IPS-15b (cell line): ENCODE measurements around the gene ALG10.
"Not testable (repeated sequence)": the region's sequence is repeated elsewhere in the genome, so short reads cannot be mapped to it uniquely, and the experiment has no call there.

Experiments used
- H3K27me3 ChIP-seq: one replicate; pipeline ENCODE4 v1.6.1; 2013; ENCODE audit warnings: low read length; ENCODE audit not compliant: control insufficient read depth, insufficient read depth
- H3K36me3 ChIP-seq: one replicate; pipeline ENCODE4 v1.6.1; 2013; ENCODE audit warnings: low read length; ENCODE audit not compliant: control insufficient read depth, insufficient read depth
- H3K4me1 ChIP-seq: one replicate; pipeline ENCODE4 v1.6.1; 2013; ENCODE audit warnings: mild to moderate bottlenecking, low read length; ENCODE audit not compliant: control insufficient read depth, insufficient read depth
- H3K4me3 ChIP-seq: one replicate; pipeline ENCODE4 v1.5.1; 2013; ENCODE audit warnings: low read depth, low read length
- H3K9ac ChIP-seq: one replicate; pipeline ENCODE4 v1.6.1; 2013; ENCODE audit warnings: low read depth, mild to moderate bottlenecking, low read length
- H3K9me3 ChIP-seq: one replicate; pipeline ENCODE4 v1.6.1; 2013; ENCODE audit warnings: mild to moderate bottlenecking, low read length; ENCODE audit not compliant: control insufficient read depth, insufficient read depth

The ALG10 gene

DNA sequence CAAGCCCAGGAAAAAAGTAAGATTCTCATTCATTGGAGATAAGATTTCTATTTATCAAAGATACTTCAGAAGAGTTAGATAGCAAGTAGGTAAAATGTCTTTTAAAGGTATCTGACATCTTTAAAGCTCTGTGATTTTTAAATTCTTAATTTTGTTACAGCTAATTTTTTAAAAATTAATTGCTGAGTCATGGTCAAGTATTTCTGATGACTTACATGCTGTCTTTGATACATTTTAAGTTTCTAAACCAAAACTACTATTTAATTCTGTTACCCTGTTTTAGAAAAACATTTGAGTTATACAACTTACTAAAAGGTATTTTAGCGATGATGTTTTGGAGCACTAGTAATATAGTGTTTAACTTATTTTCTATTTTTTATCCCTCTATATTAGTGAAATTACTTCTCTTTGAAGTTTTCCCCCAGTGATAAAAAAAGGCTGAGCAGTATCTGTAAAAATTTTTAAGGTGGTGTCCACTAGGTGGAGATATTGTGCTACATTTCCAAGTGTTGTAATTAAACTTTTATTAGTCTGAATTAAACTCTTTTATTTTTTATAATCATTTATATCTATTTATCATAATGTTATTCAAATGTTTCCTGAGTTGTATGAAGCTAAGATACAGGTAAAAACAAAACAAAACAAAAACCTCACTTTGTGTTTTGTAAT, 11.5 kb downstream of the ALG10 start:
- no peak overlapping the region for H3K9ac ChIP-seq
- H3K9me3 ChIP-seq: no peaks in the 10 kb centered on the region
- no peaks in the 10 kb centered on the region for H3K36me3 ChIP-seq
- no peaks in the 10 kb centered on the region for H3K4me1 ChIP-seq
- H3K27me3 ChIP-seq: no peaks in the 10 kb centered on the region
- H3K4me3 ChIP-seq: no peak overlapping the region

GRCh38 chr12:34038357-34038756, 16.1 kb downstream of the ALG10 start:
- H3K4me3 ChIP-seq, H3K9ac ChIP-seq, H3K4me1 ChIP-seq, H3K9me3 ChIP-seq, H3K27me3 ChIP-seq, H3K36me3 ChIP-seq: not testable (repeated sequence)

- Histone ChIP-seq H3K4me3 (no peak overlapping the region), H3K9me3 (peaks cover 6% of the 10 kb centered on the region), H3K27me3 (no peaks in the 10 kb centered on the region), H3K36me3 (no peaks in the 10 kb centered on the region), H3K9ac (no peak overlapping the region), H3K4me1 (no peaks in the 10 kb centered on the region)
Observed at GRCh38 chr12:34046570-34046969, 24.3 kb downstream of the ALG10 start.

- not testable (repeated sequence) for H3K9me3 ChIP-seq, H3K4me3 ChIP-seq, H3K36me3 ChIP-seq, H3K4me1 ChIP-seq, H3K9ac ChIP-seq, H3K27me3 ChIP-seq
Observed at GRCh38 chr12:34047855-34048254, 25.6 kb downstream of the ALG10 start.

- H3K9me3 ChIP-seq: peaks cover 6% of the 10 kb centered on the region
- H3K27me3 ChIP-seq: no peaks in the 10 kb centered on the region
- no peak overlapping the region for H3K9ac ChIP-seq
- no peak overlapping the region for H3K4me3 ChIP-seq
- H3K4me1 ChIP-seq: no peaks in the 10 kb centered on the region
- no peaks in the 10 kb centered on the region for H3K36me3 ChIP-seq
Observed at GRCh38 chr12:34048714-34049113, 26.4 kb downstream of the ALG10 start.

DNA sequence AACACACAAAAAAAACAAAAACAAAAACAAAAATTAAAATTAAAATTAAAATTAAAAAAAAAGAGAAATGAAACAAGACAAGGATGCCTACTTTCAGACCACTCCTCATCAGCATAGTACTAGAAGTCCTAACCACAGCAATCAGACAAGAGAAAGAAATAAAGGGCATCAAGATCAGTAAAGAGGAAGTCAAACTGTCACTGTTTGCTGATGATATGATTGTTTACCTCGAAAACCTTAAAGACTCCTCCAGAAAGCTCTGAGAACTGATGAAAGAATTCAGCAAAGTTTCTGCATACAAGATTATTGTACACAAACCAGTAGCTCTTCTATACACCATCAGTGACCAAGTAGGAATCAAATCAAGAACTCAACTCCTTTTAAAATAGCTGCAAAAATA, 29.2 kb downstream of the ALG10 start:
- Histone ChIP-seq H3K4me1 (no peaks in the 10 kb centered on the region), H3K36me3 (no peaks in the 10 kb centered on the region), H3K9me3 (peaks cover 6% of the 10 kb centered on the region), H3K27me3 (no peaks in the 10 kb centered on the region), H3K9ac (no peak overlapping the region), H3K4me3 (no peak overlapping the region)

GRCh38 chr12:34054938-34055337, 32.6 kb downstream of the ALG10 start:
- no peaks in the 10 kb centered on the region for H3K36me3 ChIP-seq
- H3K4me1 ChIP-seq: no peaks in the 10 kb centered on the region
- H3K4me3 ChIP-seq: no peak overlapping the region
- no peak overlapping the region for H3K9ac ChIP-seq
- no peaks in the 10 kb centered on the region for H3K27me3 ChIP-seq
- no peaks in the 10 kb centered on the region for H3K9me3 ChIP-seq
